ENCODE data around the gene YWHAQ. TPM values are rescaled to one million over a fixed set of nuclear protein-coding genes. Genes with fewer than 3 reads are reported as not detected.

YWHAQ gene
- total and polyA plus RNA-seq, 2 of the 4 experiments (the other 2 are of a cell fraction), result 196 to 255 TPM

GRCh38 chr2:9536504-9536903 is 94.3 kb downstream of the YWHAQ start:
- no peak overlapping the region for H3K56ac ChIP-seq (ENCODE audit: extremely low read depth, insufficient read depth, low read length)
- H4K8ac ChIP-seq (ENCODE audit: low read depth in 2 of 2, low read length in 2 of 2), result no peak overlapping the region
- H3K36me3 ChIP-seq (ENCODE audit: control insufficient read depth, insufficient read depth, low read length), result peaks cover 5% of the 10 kb centered on the region
- H2BK20ac ChIP-seq (ENCODE audit: low read depth, low read length), result no peak overlapping the region
- H3K23ac ChIP-seq (ENCODE audit: low read depth, low read length), result no peak overlapping the region
- no peak overlapping the region for H3K4me2 ChIP-seq (ENCODE audit: low read depth, low read length)
- H3K9me3 ChIP-seq (ENCODE audit: control insufficient read depth, insufficient read depth, low read length), result no peaks in the 10 kb centered on the region
- no peak overlapping the region for H3K14ac ChIP-seq (replicated peaks; ENCODE audit: low read depth, low read length)
- H2AK5ac ChIP-seq (ENCODE audit: low read depth, low read length), result no peak overlapping the region
- no peak overlapping the region for H3K18ac ChIP-seq (ENCODE audit: low read depth, low read length)
- no peak for DNase-seq
- no peak overlapping the region for H3K4me3 ChIP-seq (ENCODE audit: insufficient read depth, low read depth, low read length)
- ATAC-seq (ENCODE audit: low read depth), result no peak
- peaks cover 2% of the 10 kb centered on the region; the same call in 1 of the 2 replicates for H3K4me1 ChIP-seq (ENCODE audit: control insufficient read depth, insufficient read depth, low read length)
- H2BK120ac ChIP-seq (ENCODE audit: low read depth, low read length), result no peak overlapping the region
- no peak overlapping the region for H2BK15ac ChIP-seq (ENCODE audit: low read depth, low read length)
- no peak overlapping the region for H3K4ac ChIP-seq (ENCODE audit: low read depth, low read length)
- no TSS peak for BruUV-seq (replicated peaks)
- no peak overlapping the region for H2AK9ac ChIP-seq (replicated peaks; ENCODE audit: low read depth, low read length, poor library complexity)
- H4K5ac ChIP-seq (ENCODE audit: low read depth, low read length), result no peak overlapping the region
- intact Hi-C loops (cut with micrococcal nuclease), result no loop called here
- WGBS, 2 experiments (ENCODE audit: extremely low coverage in 2 of 2, insufficient read length in 1 of 2), result no CpG with 5 or more reads among the region's 6 CpGs
- peaks cover 3% of the 10 kb centered on the region; the same call in 1 of the 2 replicates for H3K9me1 ChIP-seq (ENCODE audit: insufficient read depth, low read length)
- no peak overlapping the region for H2BK5ac ChIP-seq (ENCODE audit: low read depth, low read length, poor library complexity, severe bottlenecking)
- CTCF ChIA-PET, result no interaction called here
- dilution Hi-C loops (cut with HindIII; ENCODE audit: low sequenced_read_pairs, unreplicated experiment), result no loop called here
- in situ Hi-C loops (cut with MboI; ENCODE audit: low sequenced_read_pairs), result no loop called here
- H4K91ac ChIP-seq (ENCODE audit: insufficient read depth, low read depth, low read length), result no peak overlapping the region
- no peak for TF ChIP-seq SMC3 (IDR thresholded peaks at IDR 0.05; ENCODE audit: low read depth, low read length)
- TF ChIP-seq MAZ (IDR thresholded peaks at IDR 0.05; ENCODE audit: borderline replicate concordance, low read depth, low read length), result no peak
- TF ChIP-seq RFX5 (IDR thresholded peaks at IDR 0.05; ENCODE audit: low read depth, low read length), result no peak
- TF ChIP-seq FOS (IDR thresholded peaks at IDR 0.05; ENCODE audit: low read depth, low read length), result no peak
- TF ChIP-seq CTCF (conservative IDR thresholded peaks at IDR 0.05; ENCODE audit: low read depth, low read length), result no peak
- TF ChIP-seq MXI1 (IDR thresholded peaks at IDR 0.05; ENCODE audit: borderline replicate concordance, low read depth, low read length), result no peak
- no peak for TF ChIP-seq MAFK (IDR thresholded peaks at IDR 0.05; ENCODE audit: low read depth, low read length)
- no peak for TF ChIP-seq CHD1 (IDR thresholded peaks at IDR 0.05; ENCODE audit: low read depth, low read length)
- TF ChIP-seq POLR2A (IDR thresholded peaks at IDR 0.05; ENCODE audit: low read depth, low read length), result no peak
- no peak for TF ChIP-seq ELK1 (IDR thresholded peaks at IDR 0.05; ENCODE audit: borderline replicate concordance, low read depth, low read length)
- TF ChIP-seq NFE2L2 (IDR thresholded peaks at IDR 0.05; ENCODE audit: low read depth, low read length), result no peak
- no peak for TF ChIP-seq CEBPB (IDR thresholded peaks at IDR 0.05; ENCODE audit: low read depth, low read length)
- no peak for TF ChIP-seq RAD21 (IDR thresholded peaks at IDR 0.05; ENCODE audit: low read length)
- no peak for TF ChIP-seq RCOR1 (IDR thresholded peaks at IDR 0.05; ENCODE audit: insufficient replicate concordance, low read length)
- no peak for TF ChIP-seq USF2 (IDR thresholded peaks at IDR 0.05; ENCODE audit: low read depth, low read length)
- no peak for TF ChIP-seq BHLHE40 (IDR thresholded peaks at IDR 0.05; ENCODE audit: low read depth, low read length)
- H3K9ac ChIP-seq (ENCODE audit: low read depth, low read length), result no peak overlapping the region
- H3K27ac ChIP-seq (ENCODE audit: insufficient read depth, low read length), result no peak overlapping the region
- peaks cover 13 to 33% of the 10 kb centered on the region in 2 experiments for H3K79me1 ChIP-seq (ENCODE audit: low read depth in 1 of 2, low read length in 2 of 2)
- H2AFZ ChIP-seq (replicated peaks; ENCODE audit: low read length, poor library complexity), result no peak overlapping the region
- POLR2A ChIA-PET (ENCODE audit: unreplicated experiment), result interaction anchor here (0.5 kb wide), 1 partner anchor 307 kb away, joined by 3 read pairs; the partner anchor contains the start of gene TAF1B
- no peaks in the 10 kb centered on the region for H4K20me1 ChIP-seq (ENCODE audit: insufficient read depth, low read length)
- H3K27me3 ChIP-seq (ENCODE audit: control insufficient read depth, insufficient read depth, low read length), result no peaks in the 10 kb centered on the region
